ENCODE data around the gene ATXN3L. TPM values are rescaled to one million over a fixed set of nuclear protein-coding genes. Genes with fewer than 3 reads are reported as not detected.
"Not testable (repeated sequence)": the region's sequence is repeated elsewhere in the genome, so short reads cannot be mapped to it uniquely, and the experiment has no call there.

Gene ATXN3L
- total RNA-seq, 1 donor = not detected

GRCh38 chrX:13317366-13317765, 2.5 kb downstream of the ATXN3L start:
- no peak for TF ChIP-seq CTCF (IDR thresholded peaks at IDR 0.05; ENCODE audit: insufficient read depth, low read length)
- no peak for DNase-seq (ENCODE audit: low read depth)
- no peak overlapping the region for H3K4me3 ChIP-seq (ENCODE audit: low read depth, low read length)

GRCh38 chrX:13311560-13311959, 8.3 kb downstream of the ATXN3L start:
- H3K4me3 ChIP-seq (ENCODE audit: low read depth, low read length) = no peak overlapping the region
- DNase-seq (ENCODE audit: low read depth) = no peak
- TF ChIP-seq CTCF (IDR thresholded peaks at IDR 0.05; ENCODE audit: insufficient read depth, low read length) = no peak

GRCh38 chrX:13309631-13310030, 10.2 kb downstream of the ATXN3L start:
- DNase-seq (ENCODE audit: low read depth) = no peak
- H3K4me3 ChIP-seq (ENCODE audit: low read depth, low read length) = no peak overlapping the region
- no peak for TF ChIP-seq CTCF (IDR thresholded peaks at IDR 0.05; ENCODE audit: insufficient read depth, low read length)

- no peak for DNase-seq (ENCODE audit: low read depth)
- TF ChIP-seq CTCF (IDR thresholded peaks at IDR 0.05; ENCODE audit: insufficient read depth, low read length) = no peak
- H3K4me3 ChIP-seq (ENCODE audit: low read depth, low read length) = no peak overlapping the region
Measured at GRCh38 chrX:13307041-13307440, 12.8 kb downstream of the ATXN3L start.

- H3K4me3 ChIP-seq (ENCODE audit: low read depth, low read length) = no peak overlapping the region
- DNase-seq (ENCODE audit: low read depth) = no peak
- TF ChIP-seq CTCF (IDR thresholded peaks at IDR 0.05; ENCODE audit: insufficient read depth, low read length) = no peak
Measured at GRCh38 chrX:13305108-13305507, 14.7 kb downstream of the ATXN3L start.

- no peak for DNase-seq (ENCODE audit: low read depth)
- no peak overlapping the region for H3K4me3 ChIP-seq (ENCODE audit: low read depth, low read length)
- no peak for TF ChIP-seq CTCF (IDR thresholded peaks at IDR 0.05; ENCODE audit: insufficient read depth, low read length)
Measured at GRCh38 chrX:13304052-13304451, 15.8 kb downstream of the ATXN3L start.

- DNase-seq (ENCODE audit: low read depth); H3K4me3 ChIP-seq (ENCODE audit: low read depth, low read length): not testable (repeated sequence)
Measured at GRCh38 chrX:13303248-13303647, 16.6 kb downstream of the ATXN3L start.
